COLO829 (cell line): ENCODE measurements around the gene CGB8.

Source experiments
- DNase-seq: peaks from one replicate; pipeline ENCODE4 v3.0.0; 2012; ENCODE audit warnings: low spot score

CGB8 gene

DNA sequence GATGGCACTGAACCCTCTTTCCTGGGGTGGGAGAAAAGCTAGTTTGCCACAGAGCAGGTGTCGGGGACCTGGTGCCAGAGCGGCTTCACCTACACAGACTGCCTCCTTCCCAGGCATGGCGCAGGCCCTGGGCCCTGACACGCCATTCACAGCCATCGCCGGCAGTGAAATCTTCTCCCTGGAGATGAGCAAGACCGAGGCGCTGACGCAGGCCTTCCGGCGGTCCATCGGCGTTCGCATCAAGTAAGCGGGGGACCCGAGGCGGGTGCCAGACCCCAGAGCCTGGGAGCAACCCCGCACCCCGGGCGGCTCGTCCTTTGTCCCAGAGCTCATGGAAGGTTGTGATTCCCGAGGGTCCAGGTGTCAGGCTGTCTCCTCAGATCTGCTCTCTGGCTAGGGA lies 42.0 kb downstream of the CGB8 start:
- DNase-seq, result no peak

- no peak for DNase-seq
Observed at GRCh38 chr19:49004964-49005614, 43.8 kb downstream of the CGB8 start.

- no peak for DNase-seq
Observed at GRCh38 chr19:49004133-49004532, 44.8 kb downstream of the CGB8 start.

DNA sequence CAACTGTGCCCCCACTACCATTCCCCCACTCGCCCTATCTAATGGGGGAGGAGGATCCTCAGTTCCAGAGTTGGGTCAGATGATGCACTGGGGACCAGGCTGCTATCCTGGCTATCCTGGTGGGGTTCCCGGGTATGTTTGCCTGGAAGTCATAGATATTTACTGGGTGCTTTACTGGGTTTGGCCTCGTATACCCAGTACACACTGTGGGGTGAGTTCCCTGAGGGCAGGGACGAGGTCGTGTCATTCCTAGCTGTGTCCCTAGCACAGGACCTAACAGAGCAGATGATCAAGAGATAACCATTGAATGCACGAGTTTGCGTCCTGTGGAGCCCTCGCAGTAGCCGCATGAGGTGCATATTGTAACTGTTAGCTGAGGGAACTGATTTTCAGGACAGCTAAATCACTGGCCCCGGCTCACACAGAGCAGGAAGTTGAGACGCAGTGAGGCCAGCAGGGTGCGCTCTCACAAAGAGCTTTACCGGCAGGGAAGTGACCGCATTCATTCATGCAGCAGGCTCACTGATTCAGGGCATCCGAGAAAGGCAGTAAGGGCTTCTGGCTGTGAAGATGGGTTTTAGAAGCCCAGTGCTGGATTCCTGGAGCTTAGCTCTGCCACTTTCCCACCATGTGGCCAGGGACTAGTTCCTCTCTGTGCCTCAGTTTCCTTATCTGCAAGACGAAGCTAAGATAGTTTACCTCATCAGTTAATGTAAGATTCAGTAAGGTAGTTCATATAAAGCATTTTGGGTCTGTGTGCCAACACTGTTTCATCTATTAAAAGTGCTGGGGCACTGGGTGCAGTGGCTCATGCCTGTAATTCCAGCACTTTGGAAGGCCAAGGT lies 49.2 kb downstream of the CGB8 start:
- DNase-seq, result peak; percentile 45

- DNase-seq, result peak; percentile 55
Observed at GRCh38 chr19:48997972-48998371, 50.9 kb downstream of the CGB8 start.
